Bone marrow (tissue), 2 donors: ENCODE measurements around the gene DYDC2.

Experiments used
- DNase-seq, 2 donors: peaks; one replicate each; lab custom pipeline; 2025; lab: John Stamatoyannopoulos, UW

The DYDC2 gene

GRCh38 chr10:80372675-80373074, 16.1 kb downstream of the DYDC2 start:
- DNase-seq = no peak

DNA sequence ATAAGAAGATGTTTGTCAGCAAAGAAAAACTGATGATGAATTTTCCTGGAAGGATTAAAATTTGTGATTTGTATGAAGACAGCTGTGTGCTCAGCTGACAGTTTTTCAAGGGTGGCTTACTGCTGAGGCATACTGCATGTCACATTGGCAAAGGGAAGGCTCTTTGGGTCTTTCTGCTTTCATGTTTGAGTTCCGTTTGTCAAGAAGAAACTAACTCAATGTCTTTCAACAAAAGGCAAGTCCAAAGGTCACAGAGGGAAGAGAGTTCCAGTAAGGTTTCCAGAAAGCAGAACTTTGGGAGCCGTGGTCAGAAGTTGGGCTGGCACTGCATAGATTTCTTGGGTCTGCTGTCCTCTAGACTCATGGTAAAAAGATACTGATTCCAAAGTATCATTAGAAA, 16.9 kb downstream of the DYDC2 start:
- DNase-seq = no peak

DNA sequence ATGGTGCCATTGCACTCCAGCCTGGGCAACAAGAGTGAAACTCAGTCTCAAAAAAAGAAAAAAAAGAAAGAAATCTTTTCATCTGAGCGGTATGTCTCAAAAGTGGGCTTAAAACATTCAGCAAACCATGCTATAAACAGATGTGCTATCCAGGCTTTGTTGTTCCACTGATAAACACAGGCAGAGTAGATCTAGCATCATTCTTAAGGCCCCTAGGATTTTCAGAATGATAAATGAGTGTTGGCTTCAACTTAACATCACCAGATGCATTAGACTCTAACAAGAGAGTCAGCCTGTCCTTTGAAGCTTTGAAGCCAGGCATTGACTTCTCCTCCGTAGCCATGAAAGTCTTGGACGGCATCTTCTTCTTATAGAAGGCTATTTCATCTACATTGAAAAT, 23.1 kb downstream of the DYDC2 start:
- DNase-seq = no peak

DNA sequence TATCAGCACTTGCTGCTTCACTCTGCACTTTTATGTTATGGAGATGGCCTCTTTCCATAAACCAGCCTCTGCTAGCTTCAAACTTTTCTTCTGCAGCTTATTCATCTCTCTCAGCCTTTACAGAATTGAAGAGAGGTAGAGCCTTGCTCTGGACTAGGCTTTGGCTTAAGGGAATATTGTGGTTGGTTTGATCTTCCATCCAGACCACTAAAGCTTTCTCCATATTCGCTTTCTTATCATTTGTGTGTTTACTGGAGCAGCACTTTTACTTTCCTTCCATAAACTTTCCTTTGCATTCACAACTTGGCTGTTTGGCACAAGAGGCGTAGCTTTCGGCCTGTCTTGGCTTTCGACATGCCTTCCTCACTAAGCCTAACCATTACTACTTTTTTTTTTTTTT, 23.6 kb downstream of the DYDC2 start:
- no peak for DNase-seq

DNA sequence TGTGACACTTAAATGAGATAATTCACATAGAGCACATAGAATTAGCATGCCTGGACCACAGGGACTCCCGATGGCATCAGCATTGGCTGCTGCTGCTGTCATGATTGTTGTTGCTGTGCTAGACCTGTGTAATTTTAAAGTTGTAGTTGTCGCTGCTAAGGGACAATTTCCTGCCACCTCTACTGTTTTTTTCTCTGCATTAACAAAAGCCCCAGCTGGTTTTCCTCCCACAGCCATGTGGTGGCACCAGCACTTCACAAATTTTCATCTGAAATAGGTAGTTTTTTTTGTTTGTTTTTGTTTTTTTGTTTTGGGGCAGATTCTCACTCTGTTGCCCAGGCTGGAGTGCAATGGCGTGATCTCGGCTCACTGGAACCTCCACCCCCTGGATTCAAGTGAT, 26.4 kb downstream of the DYDC2 start:
- peak in 1 of 2 donors; percentile 52 for DNase-seq

GRCh38 chr10:80390740-80391139, 34.2 kb downstream of the DYDC2 start:
- DNase-seq = no peak

DNA sequence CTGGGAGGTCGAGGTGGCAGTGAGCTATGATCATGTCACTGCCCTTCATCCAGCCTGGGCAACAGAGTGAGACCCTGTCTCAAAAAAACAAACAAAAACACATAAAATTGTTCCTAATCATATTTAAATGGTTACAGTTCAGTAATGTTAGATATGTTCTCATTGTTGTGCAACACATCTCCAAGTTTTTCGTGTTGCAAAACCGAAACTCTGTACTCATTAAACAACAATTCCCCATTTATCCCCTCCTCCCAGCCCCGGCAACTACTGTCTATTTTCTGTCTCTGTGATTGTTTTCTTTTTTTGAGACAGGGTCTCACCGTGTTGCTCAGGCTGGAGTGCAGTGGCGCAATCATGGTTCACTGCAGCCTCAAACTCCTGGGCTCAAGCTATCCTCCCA, 35.7 kb downstream of the DYDC2 start:
- DNase-seq = no peak

DNA sequence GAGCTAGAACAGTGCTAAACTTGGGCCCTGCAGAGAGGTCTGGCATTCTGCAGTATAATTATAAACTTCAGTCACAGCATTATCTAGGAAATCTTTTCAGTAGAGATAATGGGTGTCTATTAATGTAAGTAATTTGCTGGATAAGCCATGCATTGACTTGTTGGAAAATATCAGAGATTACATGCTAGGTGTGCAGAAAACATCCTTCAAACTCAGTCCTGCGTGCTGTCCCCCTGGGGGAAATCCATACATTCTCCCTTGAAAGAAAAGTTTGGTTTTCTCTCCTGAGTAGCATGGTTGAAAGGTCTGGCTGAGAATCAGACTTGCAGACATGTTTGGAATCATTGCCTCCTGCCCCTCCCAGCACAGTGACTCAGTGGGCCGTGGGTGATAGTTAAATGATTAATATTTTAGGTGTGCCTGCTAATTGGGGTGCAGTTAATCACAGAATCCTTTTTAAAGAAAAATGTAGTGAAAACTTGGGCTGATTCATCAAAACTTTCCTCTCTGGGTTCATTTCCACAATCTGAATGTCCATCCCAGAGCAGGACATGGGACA, 37.9 kb downstream of the DYDC2 start:
- no peak for DNase-seq

DNA sequence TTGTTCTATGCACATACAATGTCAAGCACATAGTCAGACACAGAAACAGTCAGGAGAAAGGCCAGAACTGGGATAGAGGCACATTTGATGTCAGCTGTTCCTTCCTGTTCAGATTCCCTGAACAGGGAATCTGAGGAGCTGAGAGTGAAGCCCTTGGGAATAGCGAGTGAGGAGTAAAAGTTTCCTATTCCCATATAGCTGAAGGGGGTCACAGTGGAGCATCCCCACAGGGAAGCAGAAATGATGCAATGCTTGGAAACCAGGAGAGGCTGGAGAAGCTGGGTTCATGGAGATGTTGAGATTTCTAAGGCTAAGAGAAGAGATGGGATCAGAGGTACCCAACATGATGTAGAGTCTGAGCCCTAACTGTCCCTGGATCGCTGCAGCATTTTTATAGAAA, 40.4 kb downstream of the DYDC2 start:
- DNase-seq = no peak

DNA sequence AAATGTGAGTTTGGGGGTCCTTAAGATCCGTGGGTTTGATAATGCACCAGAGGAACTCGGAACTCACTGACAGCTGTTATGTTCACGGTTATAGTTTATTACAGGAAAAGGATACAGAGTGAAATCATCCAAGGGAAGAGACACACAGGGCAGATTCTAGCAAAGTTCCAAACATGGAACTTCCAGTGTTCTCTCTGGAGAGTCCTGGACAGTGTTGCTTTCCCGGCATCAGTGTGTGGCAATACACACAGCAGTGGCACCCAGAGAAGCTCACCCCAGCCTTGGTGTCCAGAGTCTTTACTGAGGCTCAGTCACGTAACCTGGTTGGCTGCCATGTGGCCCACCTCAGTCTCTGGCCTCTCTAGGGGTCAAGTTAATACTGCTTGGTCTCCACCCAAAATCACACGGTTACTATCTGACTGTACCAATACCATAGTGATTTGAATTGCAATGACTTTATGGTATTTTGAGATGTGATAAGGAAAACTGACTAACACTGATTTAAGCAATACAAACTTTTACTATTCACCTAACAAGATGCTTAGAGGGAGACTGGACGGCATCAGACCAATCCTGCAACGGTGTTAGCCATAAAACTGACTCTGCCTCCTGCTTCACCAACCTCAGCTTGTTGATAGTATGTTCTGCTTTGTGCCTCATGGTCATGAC, 43.7 kb downstream of the DYDC2 start:
- no peak for DNase-seq

- DNase-seq = no peak
Observed at GRCh38 chr10:80405035-80405434, 48.5 kb downstream of the DYDC2 start.

- DNase-seq = no peak
Observed at GRCh38 chr10:80405626-80406025, 49.0 kb downstream of the DYDC2 start.

GRCh38 chr10:80406204-80406603, 49.6 kb downstream of the DYDC2 start:
- DNase-seq = no peak

GRCh38 chr10:80407812-80408241, 51.2 kb downstream of the DYDC2 start:
- DNase-seq = no peak

DNA sequence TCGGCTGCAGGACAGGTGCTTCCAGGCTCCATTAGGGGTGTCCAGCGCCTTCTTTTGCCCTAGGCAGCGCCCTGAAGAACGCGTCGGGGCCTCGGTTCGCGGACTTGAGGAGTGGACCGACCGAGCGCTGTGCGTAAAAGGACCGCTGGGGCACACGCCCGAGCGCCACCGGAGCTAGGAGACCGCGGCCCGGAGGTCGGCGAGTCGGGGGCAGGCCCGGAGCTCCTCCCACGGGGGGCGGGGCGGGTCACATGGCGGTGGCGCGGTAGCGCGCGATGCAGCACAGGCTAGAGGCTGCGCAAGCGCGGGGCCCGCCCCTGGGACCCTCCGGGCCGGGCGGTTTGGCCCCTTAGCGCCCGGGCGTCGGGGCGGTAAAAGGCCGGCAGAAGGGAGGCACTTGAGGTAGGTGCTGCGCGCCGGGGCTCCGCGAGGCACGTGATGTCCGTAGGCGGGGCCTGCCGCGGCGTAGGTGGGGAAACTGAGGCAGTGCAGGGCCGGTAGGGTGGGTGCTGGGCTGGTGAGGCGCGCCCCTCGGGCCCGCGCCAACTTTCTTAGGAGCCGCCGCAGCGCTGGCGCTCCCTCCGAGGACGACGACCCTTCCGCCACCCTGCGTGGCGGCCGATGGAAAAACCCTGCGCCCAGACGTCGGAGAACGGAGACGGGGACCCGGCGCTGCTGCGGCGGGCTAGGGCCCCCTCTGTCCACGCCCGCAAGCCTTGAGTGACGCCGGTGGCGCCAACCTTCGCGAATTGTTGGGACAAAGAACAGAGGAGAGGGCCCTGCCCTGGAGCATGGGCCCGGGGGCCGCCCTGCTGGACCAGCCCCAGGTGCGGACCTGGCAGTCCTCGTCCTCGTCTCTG, 51.9 kb downstream of the DYDC2 start, which contains the start of gene PRXL2A:
TSS of gene PRXL2A (plus strand) at position 310 of the 860 bp plus-strand sequence. CDS start 11,917 bp downstream, outside the sequence.
- DNase-seq = peak in 1 of 2 donors; percentile 16

- DNase-seq = no peak
Observed at GRCh38 chr10:80409121-80409520, 52.5 kb downstream of the DYDC2 start.

DNA sequence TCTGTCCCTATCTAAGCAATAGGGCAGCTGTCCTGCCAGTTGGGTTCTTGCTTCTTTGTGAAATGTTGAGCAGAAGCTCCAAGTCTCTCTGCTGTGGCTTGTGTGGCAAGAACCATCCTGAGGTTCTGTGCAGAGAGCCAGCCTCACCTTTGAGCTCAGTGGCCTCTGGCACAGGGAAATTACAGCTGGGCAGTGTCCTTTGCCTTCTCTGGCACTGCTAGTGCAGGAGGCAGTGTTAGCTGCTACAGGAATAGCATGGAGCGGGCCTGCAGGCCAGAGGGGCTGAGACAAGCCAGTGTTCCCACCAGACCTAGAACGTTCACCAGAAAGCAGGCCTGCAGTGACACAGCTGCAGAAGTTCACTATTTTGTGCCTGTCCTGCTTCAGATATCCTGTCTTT, 53.5 kb downstream of the DYDC2 start:
- no peak for DNase-seq

- DNase-seq = no peak
Observed at GRCh38 chr10:80410578-80411145, 54.1 kb downstream of the DYDC2 start.

DNA sequence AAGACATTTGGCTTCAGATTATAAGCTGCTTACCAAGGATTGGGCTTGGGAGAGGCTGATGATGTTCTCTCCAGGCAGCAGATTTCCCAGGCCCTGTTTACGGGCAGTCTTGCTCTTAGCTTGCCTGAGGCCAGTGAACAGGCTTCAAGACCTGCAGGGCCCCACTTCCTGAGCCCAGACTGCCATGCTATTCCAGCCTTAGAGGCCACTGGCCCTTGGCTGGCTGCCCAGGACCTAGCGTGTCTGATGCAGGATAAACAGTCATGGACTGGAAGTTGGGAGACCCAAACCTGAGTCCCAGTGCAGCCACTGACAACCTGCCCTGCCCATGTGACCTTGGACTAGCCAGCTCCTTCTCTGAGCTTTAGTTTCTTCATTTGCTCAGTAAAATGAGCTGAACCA, 54.7 kb downstream of the DYDC2 start:
- DNase-seq = no peak

- DNase-seq = no peak
Observed at GRCh38 chr10:80411681-80412220, 55.2 kb downstream of the DYDC2 start.

DNA sequence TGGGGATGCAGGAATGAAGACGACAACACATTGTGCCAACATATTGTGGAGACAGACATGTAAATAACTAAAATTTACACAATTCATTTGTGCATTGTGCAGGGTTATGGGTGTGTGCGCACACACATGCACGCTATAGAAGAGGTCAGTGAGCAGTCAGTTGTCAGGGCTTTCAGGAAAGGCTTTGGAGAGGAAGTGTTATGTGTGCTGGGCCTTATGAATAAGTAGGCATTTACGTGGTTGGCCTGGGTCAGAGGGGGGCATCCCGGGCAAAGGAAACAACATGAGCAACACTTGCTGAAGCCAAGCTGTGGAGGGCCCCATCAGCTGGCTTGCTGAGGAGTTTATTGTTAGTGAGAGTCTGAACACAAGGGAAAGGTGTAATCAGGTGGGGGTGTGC, 55.9 kb downstream of the DYDC2 start:
- DNase-seq = no peak

- no peak for DNase-seq
Observed at GRCh38 chr10:80413271-80413996, 56.9 kb downstream of the DYDC2 start.
